IPS-18a (cell line): Measurements from ENCODE around the gene PPP1R1C.

Experiments
- H3K27ac ChIP-seq: one replicate; pipeline ENCODE4 v1.5.1; 2013; ENCODE audit warnings: low read length
- H3K27me3 ChIP-seq: one replicate; pipeline ENCODE4 v1.6.1; 2013; ENCODE audit warnings: mild to moderate bottlenecking, low read length; ENCODE audit not compliant: control insufficient read depth, insufficient read depth
- H3K36me3 ChIP-seq: one replicate; pipeline ENCODE4 v1.6.1; 2013; ENCODE audit warnings: low read depth, low read length; ENCODE audit not compliant: control insufficient read depth
- H3K4me1 ChIP-seq: one replicate; pipeline ENCODE4 v1.6.1; 2013; ENCODE audit warnings: low read depth, low read length; ENCODE audit not compliant: control insufficient read depth
- H3K4me3 ChIP-seq: one replicate; pipeline ENCODE4 v1.5.1; 2013; ENCODE audit warnings: low read length
- H3K9ac ChIP-seq: one replicate; pipeline ENCODE4 v1.6.1; 2013; ENCODE audit warnings: mild to moderate bottlenecking, low read length, moderate library complexity
- H3K9me3 ChIP-seq: one replicate; pipeline ENCODE4 v1.6.1; 2013; ENCODE audit warnings: low read depth, low read length; ENCODE audit not compliant: control insufficient read depth

PPP1R1C gene, protein sequence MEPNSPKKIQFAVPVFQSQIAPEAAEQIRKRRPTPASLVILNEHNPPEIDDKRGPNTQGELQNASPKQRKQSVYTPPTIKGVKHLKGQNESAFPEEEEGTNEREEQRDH

DNA sequence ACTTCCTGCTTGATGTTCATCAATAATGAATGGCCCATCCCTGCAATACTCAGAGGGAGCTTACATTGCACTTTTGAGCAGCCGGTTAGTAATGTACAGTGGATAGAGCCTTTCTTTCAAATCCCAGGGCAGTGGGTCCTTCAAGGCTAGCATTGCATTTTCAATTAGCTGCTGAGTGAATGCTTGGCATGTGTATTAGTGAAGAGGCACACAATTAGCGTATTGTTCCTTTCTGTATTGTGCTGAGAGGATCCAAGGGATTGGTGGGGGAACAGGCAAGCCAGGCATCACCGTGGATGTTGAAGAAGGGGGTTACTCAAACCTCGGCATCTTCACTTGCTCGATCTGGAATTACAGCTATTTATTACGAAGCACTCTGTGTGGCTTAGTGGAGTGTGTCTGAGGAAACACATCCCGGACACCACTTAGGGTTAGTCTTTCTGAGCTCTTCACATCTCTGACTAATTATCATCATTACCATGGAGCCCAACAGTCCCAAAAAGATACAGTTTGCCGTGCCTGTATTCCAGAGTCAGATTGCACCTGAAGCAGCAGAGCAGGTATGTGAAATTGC is at the start of gene PPP1R1C:
Gene PPP1R1C (plus strand): TSS at position 222 of the 574 bp plus-strand sequence. CDS start 258 bp downstream, at position 480.
- Histone ChIP-seq H3K4me1 (no peaks in the 10 kb centered on the region), H3K27me3 (no peaks in the 10 kb centered on the region), H3K9ac (no peak within 1 kb of the TSS), H3K27ac (no peak within 1 kb of the TSS), H3K9me3 (no peaks in the 10 kb centered on the region), H3K4me3 (no peak within 1 kb of the TSS), H3K36me3 (no peaks in the 10 kb centered on the region)

DNA sequence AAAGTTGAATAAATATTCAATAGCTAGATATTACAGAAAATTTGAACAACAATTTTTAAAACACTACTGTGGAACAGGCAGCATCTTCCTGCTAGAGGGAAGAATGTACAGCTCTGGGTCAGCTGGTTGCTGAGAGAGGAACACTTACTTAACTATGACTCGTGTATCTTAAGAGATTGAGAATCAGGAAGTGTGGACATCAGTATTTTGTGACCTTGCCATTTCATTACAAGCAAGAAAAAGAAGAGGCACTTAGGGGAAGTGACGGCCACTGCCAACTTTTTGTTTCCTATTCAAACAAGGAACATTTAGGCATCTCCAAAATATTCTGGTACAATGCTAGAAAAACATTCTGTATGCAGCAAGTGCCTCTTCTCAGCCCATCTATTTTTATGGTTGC is 48.2 kb upstream of the PPP1R1C start:
- Histone ChIP-seq H3K4me1 (no peaks in the 10 kb centered on the region), H3K27me3 (no peaks in the 10 kb centered on the region), H3K9ac (no peak overlapping the region), H3K27ac (no peak overlapping the region), H3K36me3 (no peaks in the 10 kb centered on the region), H3K4me3 (no peak overlapping the region), H3K9me3 (no peaks in the 10 kb centered on the region)

DNA sequence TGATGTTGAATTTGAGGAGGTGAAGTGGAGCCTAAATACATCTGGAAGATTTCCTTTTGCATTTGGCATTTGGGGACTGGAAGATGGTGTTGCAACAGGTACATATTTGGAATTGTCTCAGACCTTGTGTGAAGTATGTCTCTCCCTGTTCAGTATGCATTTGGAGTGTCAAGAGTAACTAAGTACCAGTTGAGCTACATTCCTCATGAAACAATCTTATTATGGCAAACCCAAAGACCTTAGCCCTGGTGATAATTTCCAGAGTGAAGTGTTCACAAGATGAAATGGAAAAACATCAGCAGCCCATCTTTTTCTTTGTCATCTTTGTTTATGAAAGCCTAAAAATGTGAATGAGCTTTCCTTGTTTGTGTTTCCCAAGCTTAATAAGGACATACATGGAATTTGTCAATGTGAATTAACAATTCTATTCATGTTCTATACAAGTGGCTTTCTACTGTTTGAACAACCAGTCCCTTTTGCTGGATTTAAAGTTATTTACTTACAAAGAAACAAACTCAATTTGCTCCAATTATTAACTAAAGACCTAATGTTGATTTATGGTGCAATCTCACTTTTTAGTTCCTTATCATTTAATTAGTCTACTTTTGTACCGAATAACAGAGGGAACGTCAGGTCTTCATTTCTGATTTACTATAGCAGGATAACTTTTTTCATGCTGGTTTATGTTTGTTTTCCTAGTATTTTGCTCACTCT is 42.1 kb upstream of the PPP1R1C start:
- Histone ChIP-seq H3K4me3 (no peak overlapping the region), H3K9ac (no peak overlapping the region), H3K27ac (no peak overlapping the region), H3K4me1 (no peaks in the 10 kb centered on the region), H3K27me3 (no peaks in the 10 kb centered on the region), H3K9me3 (no peaks in the 10 kb centered on the region), H3K36me3 (no peaks in the 10 kb centered on the region)

DNA sequence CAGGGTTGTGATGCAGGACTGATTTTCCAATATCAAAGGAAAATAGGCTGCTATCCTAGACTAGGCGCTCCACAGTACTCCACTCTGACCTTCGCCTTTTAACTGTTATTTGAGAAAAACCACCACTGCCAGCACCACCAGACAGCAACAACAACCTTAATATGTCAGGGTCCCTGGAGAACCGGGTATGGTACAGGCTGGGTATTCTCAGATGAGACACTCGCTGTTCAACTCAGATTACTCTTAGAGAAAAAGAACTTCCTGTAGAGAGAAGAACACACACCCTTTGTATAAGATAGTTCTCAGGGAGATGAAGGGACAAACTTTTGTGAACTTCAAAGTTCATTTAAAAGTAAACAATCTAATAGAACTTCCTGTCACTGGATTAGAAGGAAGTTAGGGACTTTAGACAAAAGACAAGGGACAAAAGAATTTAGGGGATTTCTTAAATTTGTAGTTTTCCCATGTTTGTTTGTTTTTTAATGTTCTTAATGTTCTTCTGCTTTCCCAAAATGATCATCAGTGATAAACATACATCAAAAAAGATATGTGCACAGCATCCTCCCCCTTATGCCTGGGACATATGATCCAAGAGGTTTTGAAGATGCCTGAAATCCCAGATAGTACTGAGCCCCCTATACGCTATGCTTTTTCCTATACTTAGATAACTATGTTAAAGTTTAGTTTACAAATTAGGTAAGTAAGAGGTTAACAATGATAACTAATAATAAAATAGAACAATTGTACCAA is 41.3 kb upstream of the PPP1R1C start:
- H3K9me3 ChIP-seq, result no peaks in the 10 kb centered on the region
- no peak overlapping the region for H3K27ac ChIP-seq
- no peak overlapping the region for H3K4me3 ChIP-seq
- no peaks in the 10 kb centered on the region for H3K36me3 ChIP-seq
- H3K27me3 ChIP-seq, result no peaks in the 10 kb centered on the region
- no peaks in the 10 kb centered on the region for H3K4me1 ChIP-seq
- H3K9ac ChIP-seq, result no peak overlapping the region

DNA sequence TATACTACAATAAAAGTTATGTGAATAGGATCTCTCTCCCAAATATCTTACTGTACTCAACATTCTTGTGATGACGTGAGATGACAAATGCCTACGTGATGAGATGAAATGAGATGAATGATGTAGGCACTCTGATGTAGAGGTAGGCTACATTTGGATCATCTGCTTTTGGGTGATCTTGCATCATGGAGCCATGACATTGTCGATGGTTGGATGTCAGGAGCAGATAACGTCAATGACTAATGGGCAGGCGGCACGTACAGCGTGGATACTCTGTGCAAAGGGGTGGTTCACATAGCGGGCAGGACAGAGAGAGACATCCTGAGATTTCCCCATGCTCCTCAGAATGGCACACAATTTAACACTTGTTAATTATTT is 40.8 kb upstream of the PPP1R1C start:
- H3K4me3 ChIP-seq, result no peak overlapping the region
- no peaks in the 10 kb centered on the region for H3K9me3 ChIP-seq
- no peaks in the 10 kb centered on the region for H3K36me3 ChIP-seq
- H3K27me3 ChIP-seq, result no peaks in the 10 kb centered on the region
- no peak overlapping the region for H3K27ac ChIP-seq
- no peak overlapping the region for H3K9ac ChIP-seq
- no peaks in the 10 kb centered on the region for H3K4me1 ChIP-seq

DNA sequence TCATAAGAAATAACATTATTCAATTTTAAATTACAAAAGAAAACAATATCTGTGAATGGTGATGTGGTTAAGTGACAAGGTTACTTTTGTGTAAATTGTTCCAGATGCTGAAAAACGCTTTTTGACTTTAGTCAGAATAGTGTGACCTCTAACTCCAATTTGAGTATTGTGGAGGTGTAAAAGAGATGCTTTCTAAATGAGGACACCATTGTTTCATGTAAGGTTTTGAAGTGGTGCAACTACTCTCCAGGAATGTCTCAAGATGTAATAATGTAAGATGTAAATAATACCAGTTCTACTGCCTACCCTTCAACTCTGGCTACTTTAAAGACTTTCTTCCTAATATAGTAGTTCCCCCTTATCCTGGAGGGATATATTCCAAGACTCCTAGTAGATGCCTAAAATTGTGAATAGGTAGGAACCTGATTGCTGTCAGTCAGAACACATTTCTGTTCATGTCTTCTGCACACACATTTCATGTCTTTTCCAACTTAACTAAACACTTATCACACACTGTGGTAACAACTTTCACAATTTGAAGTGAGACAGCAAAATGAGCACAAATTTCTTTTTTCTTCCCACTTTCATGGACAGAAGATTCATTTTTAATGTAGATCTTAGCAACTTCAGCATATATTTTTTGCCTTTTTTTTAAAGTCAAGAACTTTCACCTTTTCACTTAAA is 39.1 kb upstream of the PPP1R1C start:
- H3K4me3 ChIP-seq, result no peak overlapping the region
- H3K9me3 ChIP-seq, result no peaks in the 10 kb centered on the region
- H3K9ac ChIP-seq, result no peak overlapping the region
- no peaks in the 10 kb centered on the region for H3K4me1 ChIP-seq
- no peak overlapping the region for H3K27ac ChIP-seq
- no peaks in the 10 kb centered on the region for H3K36me3 ChIP-seq
- no peaks in the 10 kb centered on the region for H3K27me3 ChIP-seq

DNA sequence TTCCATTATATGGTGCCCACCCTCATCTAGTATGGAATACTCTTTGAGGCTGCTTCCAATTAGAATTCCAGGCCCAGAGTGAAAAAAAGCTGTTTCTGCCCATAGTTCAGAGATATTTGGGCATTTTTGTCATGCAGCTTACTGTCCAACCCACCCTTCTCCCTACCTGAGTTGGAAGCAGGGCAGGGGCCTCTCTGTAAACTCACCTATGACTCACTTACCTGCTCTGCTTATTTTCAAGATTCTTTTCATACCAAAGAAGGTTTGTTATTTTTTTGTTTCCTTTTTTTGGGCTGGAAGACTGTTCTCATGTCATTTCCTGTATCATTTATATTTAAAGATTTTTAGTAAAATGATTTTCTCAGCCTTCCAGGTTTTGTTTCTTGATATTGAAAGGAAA is 38.4 kb upstream of the PPP1R1C start:
- no peaks in the 10 kb centered on the region for H3K4me1 ChIP-seq
- no peaks in the 10 kb centered on the region for H3K27me3 ChIP-seq
- no peaks in the 10 kb centered on the region for H3K36me3 ChIP-seq
- H3K9ac ChIP-seq, result no peak overlapping the region
- H3K27ac ChIP-seq, result no peak overlapping the region
- no peak overlapping the region for H3K4me3 ChIP-seq
- no peaks in the 10 kb centered on the region for H3K9me3 ChIP-seq

DNA sequence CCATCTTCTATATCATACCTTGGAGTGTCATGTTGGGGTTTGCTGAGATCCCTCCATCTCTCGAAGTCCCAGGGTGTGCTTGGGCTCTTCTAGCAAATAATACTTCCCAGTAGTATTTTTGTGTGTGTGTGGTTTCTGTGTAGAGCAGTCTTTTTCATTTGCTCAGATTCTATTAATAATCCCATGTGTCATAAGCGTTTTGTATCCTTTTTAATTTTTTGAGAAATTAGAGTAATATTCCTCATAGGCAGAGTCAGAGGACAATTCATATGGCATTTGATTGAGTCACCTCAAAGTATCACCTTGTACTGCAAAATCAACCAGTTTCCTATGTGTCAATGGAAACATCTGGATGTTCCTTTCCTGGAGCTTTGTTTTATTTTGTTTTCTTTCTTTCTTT is 37.4 kb upstream of the PPP1R1C start:
- Histone ChIP-seq H3K9ac (no peak overlapping the region), H3K36me3 (no peaks in the 10 kb centered on the region), H3K4me3 (no peak overlapping the region), H3K9me3 (no peaks in the 10 kb centered on the region), H3K27me3 (no peaks in the 10 kb centered on the region), H3K27ac (no peak overlapping the region), H3K4me1 (no peaks in the 10 kb centered on the region)

DNA sequence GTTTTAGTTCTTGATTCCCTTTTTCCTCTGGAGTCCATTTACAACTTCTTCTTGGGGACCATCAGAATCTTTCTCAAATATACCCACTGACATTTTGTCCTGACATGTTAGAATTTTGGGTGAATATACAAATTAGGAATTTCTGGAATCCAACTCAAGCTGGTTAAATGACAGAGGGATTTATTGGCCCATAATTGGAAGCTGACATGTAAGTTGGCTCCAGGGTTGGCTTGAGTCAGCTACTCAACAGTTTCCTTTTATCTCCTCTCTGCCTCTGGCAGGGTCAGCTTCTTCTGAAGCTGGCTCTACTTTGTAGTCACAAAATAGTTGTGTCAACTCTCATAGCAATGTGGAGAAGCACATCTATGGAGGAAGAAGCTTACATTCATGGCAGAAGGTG is 36.6 kb upstream of the PPP1R1C start:
- no peak overlapping the region for H3K4me3 ChIP-seq
- H3K36me3 ChIP-seq, result no peaks in the 10 kb centered on the region
- H3K9ac ChIP-seq, result no peak overlapping the region
- no peaks in the 10 kb centered on the region for H3K4me1 ChIP-seq
- H3K27me3 ChIP-seq, result no peaks in the 10 kb centered on the region
- no peaks in the 10 kb centered on the region for H3K9me3 ChIP-seq
- no peak overlapping the region for H3K27ac ChIP-seq

DNA sequence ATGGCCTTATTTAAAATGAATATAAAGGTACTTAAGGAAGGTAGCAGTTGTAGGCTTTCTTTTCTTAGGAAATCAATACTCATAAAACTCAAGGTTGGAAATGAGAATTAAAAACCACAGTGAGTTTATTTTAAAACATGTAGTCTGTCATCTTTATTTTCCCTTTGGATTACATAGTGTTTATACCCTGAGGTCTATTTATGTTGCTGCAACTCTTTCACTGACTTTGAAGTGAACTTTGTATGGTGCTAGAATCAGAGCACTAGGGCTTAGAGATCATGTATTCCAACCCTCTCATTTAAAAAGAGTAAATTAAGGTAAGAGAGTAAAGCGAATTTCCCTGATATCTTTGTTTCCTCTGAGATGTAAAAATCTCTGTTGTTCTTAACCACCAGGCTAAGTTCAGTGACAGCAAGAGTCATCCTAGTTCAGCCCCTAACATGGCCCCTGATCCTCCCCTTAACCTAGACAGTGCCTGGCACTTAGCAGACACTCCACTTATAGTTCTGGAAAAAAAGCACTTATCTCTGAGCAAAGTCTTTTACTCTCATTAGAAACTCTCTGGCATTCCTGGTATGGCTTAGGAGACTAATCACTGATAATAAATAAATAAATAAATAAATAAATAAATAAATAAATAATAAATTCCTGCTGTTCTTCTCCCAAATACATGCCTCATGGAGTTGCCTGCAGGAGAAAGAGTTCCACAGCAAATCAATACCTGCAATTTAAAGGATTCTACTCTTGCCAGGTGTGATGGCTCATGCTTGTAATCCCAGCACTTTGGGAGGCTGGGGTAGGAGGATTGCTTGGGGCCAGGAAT is 33.0 kb upstream of the PPP1R1C start:
- no peaks in the 10 kb centered on the region for H3K36me3 ChIP-seq
- H3K9ac ChIP-seq, result no peak overlapping the region
- no peaks in the 10 kb centered on the region for H3K27me3 ChIP-seq
- no peaks in the 10 kb centered on the region for H3K4me1 ChIP-seq
- no peak overlapping the region for H3K27ac ChIP-seq
- H3K4me3 ChIP-seq, result no peak overlapping the region
- H3K9me3 ChIP-seq, result no peaks in the 10 kb centered on the region
